K562 (cell line): ENCODE results near the gene LENG8. TPM values are rescaled to one million over a fixed set of nuclear protein-coding genes. Genes with fewer than 3 reads are reported as not detected.

Experiments used
- BMI1 ChIP-seq: fragments of 150-350 bp; IDR thresholded peaks from 2 replicates; pipeline ENCODE4 v1.6.1; 2014; ENCODE audit warnings: low read length
- CAMTA2 ChIP-seq: fragments of 250-450 bp; sonication (Bioruptor Pico); conservative IDR thresholded peaks from 2 replicates; pipeline ENCODE4 v1.5.1; 2022
- CREBBP ChIP-seq: IDR thresholded peaks from one replicate; pipeline ENCODE4 v1.6.1; 2012; ENCODE audit warnings: low read depth, mild to moderate bottlenecking, control low read depth, inconsistent platforms, low read length
- ESRRA ChIP-seq: fragments of 450-650 bp; IDR thresholded peaks from 2 replicates; pipeline ENCODE4 v1.6.1; 2014; ENCODE audit warnings: low read depth, mild to moderate bottlenecking, moderate library complexity, borderline replicate concordance
- ETV1 ChIP-seq: fragments of 450-650 bp; conservative IDR thresholded peaks from 2 replicates; pipeline ENCODE4 v1.6.1; 2016; ENCODE audit warnings: missing genetic modification characterization, control low read depth, low read depth, missing compliant biosample characterization
- EWSR1 ChIP-seq: fragments of 450-650 bp; IDR thresholded peaks from 2 replicates; pipeline ENCODE4 v1.6.1; 2018; ENCODE audit warnings: borderline replicate concordance, mild to moderate bottlenecking, low read depth, moderate library complexity; ENCODE audit not compliant: partially characterized antibody
- KLF1 ChIP-seq: fragments of 450-650 bp; IDR thresholded peaks from 2 replicates; pipeline ENCODE4 v1.6.1; 2016; ENCODE audit warnings: missing genetic modification characterization, missing compliant biosample characterization
- MAFK ChIP-seq: IDR thresholded peaks from 2 replicates; pipeline ENCODE4 v1.6.1; 2011; ENCODE audit warnings: low read length, improper control_type of control experiment
- MIER1 ChIP-seq: fragments of 450-650 bp; IDR thresholded peaks from 2 replicates; pipeline ENCODE4 v1.6.1; 2016; ENCODE audit warnings: antibody characterized with exemption, mild to moderate bottlenecking, low read depth
- PHB ChIP-seq: fragments of 250-450 bp; sonication (Bioruptor Pico); IDR thresholded peaks from 2 replicates; pipeline ENCODE4 v1.5.0; 2021
- PPARD ChIP-seq: fragments of 250-450 bp; sonication (Bioruptor Pico); IDR thresholded peaks from 2 replicates; pipeline ENCODE4 v1.8.0; 2022; ENCODE audit warnings: inconsistent platforms, mild to moderate bottlenecking, moderate library complexity
- RAD21 ChIP-seq, 2 experiments: fragments of 250-450 bp in 1 of 2; fragments of 450-650 bp in 1 of 2; sonication (Bioruptor Pico) in 1 of 2; formaldehyde crosslinking in 1 of 2; IDR thresholded peaks in 1 of 2; conservative IDR thresholded peaks in 1 of 2; 2 replicates each; pipeline versions ENCODE4 v1.4.0 to v1.8.0; 2020 to 2022; ENCODE audit warnings: mild to moderate bottlenecking in 2 of 2, moderate library complexity in 1 of 2
- RHOXF2B ChIP-seq: fragments of 250-450 bp; sonication (Bioruptor Pico); conservative IDR thresholded peaks from 2 replicates; pipeline ENCODE4 v1.5.1; 2021
- ZBTB17 ChIP-seq: fragments of 450-650 bp; formaldehyde crosslinking; IDR thresholded peaks from 2 replicates; pipeline ENCODE4 v1.4.0; 2020; ENCODE audit warnings: mild to moderate bottlenecking
- ZBTB8A ChIP-seq: fragments of 450-650 bp; IDR thresholded peaks from 2 replicates; pipeline ENCODE4 v1.6.1; 2018; ENCODE audit warnings: mild to moderate bottlenecking, moderate library complexity; ENCODE audit not compliant: partially characterized antibody
- ZC3H11A ChIP-seq: IDR thresholded peaks from 2 replicates; pipeline ENCODE4 v1.6.1; 2012; ENCODE audit warnings: low read depth, low read length, improper control_type of control experiment
- ZNF175 ChIP-seq: fragments of 200-800 bp; sonication (Bioruptor generic); IDR thresholded peaks from 2 replicates; pipeline ENCODE4 v1.6.1; 2016; ENCODE audit warnings: low read depth, mild to moderate bottlenecking, missing genetic modification characterization, missing compliant biosample characterization
- ZNF830 ChIP-seq: fragments of 250-450 bp; sonication (Bioruptor Pico); IDR thresholded peaks from 2 replicates; pipeline ENCODE4 v1.5.0; 2021; ENCODE audit warnings: mild to moderate bottlenecking
- polyA plus RNA-seq, 8 experiments: library from polyadenylated mRNA; depleted of rRNA in 4 of 8; stranded (reverse) in 5 of 8; unstranded in 3 of 8; fragments of >200 nt; fragmentation: Nextera tagmentation in 2 of 8; fragmentation: Illumina TruSeq in 1 of 8; extraction: Ambion mirVana in 2 of 8; extraction: Trizol in 1 of 8; gene quantifications; 2 replicates each; pipeline versions ENCODE4 v1.2.1 to v1.2.3, GENCODE V29; 2011 to 2014; ENCODE audit warnings: inconsistent platforms in 1 of 8, missing spikeins in 1 of 8
- total RNA-seq, 7 experiments: library from RNA; depleted of rRNA in 6 of 7; stranded (reverse); fragments of >200 nt in 6 of 7; fragmentation: Illumina TruSeq in 2 of 7; extraction: Trizol in 2 of 7; gene quantifications; 2 replicates each; pipeline versions ENCODE4 v1.2.1 to v1.2.3, GENCODE V29; 2011 to 2021; ENCODE audit warnings: low replicate concordance in 1 of 7
- TF ChIP-seq, protein P1 (sequence below): fragments of 450-650 bp; formaldehyde crosslinking; IDR thresholded peaks from 2 replicates; pipeline ENCODE4 v1.4.0; 2022; ENCODE audit warnings: mild to moderate bottlenecking, moderate library complexity
- TF ChIP-seq, protein P2 (sequence below): fragments of 450-650 bp; formaldehyde crosslinking; IDR thresholded peaks from 2 replicates; pipeline ENCODE4 v1.4.0; 2020; ENCODE audit warnings: mild to moderate bottlenecking, mixed read lengths
- TF ChIP-seq, protein P3 (sequence below): fragments of 450-650 bp; IDR thresholded peaks from 2 replicates; pipeline ENCODE4 v1.6.1; 2016; ENCODE audit warnings: antibody characterized with exemption
- TF ChIP-seq, protein P4 (sequence below): fragments of 250-450 bp; sonication (Bioruptor Pico); IDR thresholded peaks from 2 replicates; pipeline ENCODE4 v1.5.0; 2020; ENCODE audit warnings: mild to moderate bottlenecking
- TF ChIP-seq, protein P5 (sequence below): fragments of 250-450 bp; sonication (Bioruptor Pico); IDR thresholded peaks from 2 replicates; pipeline ENCODE4 v1.4.0; 2020

Gene LENG8
- total and polyA plus RNA-seq, 9 of the 15 experiments (the other 6 are each of a cell fraction or from before 2014, with no cell fraction given), result 0.74 to 146 (median 28.1) TPM

DNA sequence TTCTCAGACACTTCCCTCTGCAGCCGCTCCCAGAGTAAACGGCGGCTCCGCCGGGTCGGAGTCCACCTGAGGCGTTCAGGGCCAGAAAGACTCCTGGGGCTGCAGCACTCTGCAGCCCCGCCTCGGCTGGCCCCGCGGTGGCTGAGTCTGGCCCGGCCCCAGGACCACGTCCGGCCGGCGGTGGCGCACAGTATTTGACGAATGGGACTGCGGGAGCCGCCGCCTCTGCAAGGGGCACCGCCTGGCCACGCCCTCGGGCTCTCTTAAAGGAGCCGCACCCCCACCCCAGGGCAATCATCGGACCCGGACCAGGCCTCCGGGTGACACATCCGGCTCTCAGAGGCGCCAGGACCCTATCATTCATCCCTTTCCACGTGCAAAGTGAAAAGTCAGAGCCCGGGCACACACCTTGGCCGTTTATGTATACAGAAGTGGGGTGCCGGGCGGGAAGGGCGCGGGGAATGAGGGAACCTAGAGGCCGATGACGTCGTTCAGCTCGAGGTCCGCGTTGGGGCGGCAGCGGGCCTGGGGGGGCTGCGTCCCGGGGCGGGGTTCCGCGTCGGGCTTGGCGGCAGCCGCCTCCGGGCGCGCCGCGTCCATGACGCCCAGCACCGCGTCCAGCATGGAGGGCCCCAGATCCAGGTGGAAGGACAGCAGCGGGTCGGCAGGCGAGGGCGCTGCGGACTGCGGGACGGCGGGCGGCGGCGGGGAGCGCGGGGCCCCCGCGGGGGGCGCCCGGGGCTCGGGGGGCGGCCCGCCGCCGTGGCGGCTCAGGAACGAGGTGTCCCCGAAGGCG lies 15.8 kb downstream of the LENG8 start (continued):
- TF ChIP-seq ZBTB8A (no peak), ZC3H11A (no peak), PPARD (CRISPR knock-in tag) (no peak), ZBTB17 (CRISPR knock-in tag) (no peak; the same call in 1 of the 2 replicates), KLF1 (peak; percentile 73), ETV1 (tag) (peak; percentile 54; the same call in 1 of the 2 replicates), ZNF830 (CRISPR knock-in tag) (no peak), RAD21 (CRISPR knock-in tag; conservative IDR thresholded peaks at IDR 0.05 in 1 of 2, IDR thresholded peaks at IDR 0.05 in 1 of 2) (no peak), MIER1 (no peak), MAFK (no peak), CREBBP (no peak), ESRRA (peak; percentile 30; the same call in 1 of the 2 replicates), EWSR1 (no peak), ZNF175 (no peak), PHB (no peak), CAMTA2 (no peak), RHOXF2B (CRISPR knock-in tag) (no peak), BMI1 (no peak)
- TF ChIP-seq, protein P1, sequence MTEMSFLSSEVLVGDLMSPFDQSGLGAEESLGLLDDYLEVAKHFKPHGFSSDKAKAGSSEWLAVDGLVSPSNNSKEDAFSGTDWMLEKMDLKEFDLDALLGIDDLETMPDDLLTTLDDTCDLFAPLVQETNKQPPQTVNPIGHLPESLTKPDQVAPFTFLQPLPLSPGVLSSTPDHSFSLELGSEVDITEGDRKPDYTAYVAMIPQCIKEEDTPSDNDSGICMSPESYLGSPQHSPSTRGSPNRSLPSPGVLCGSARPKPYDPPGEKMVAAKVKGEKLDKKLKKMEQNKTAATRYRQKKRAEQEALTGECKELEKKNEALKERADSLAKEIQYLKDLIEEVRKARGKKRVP, result no peak
- TF ChIP-seq, protein P2, sequence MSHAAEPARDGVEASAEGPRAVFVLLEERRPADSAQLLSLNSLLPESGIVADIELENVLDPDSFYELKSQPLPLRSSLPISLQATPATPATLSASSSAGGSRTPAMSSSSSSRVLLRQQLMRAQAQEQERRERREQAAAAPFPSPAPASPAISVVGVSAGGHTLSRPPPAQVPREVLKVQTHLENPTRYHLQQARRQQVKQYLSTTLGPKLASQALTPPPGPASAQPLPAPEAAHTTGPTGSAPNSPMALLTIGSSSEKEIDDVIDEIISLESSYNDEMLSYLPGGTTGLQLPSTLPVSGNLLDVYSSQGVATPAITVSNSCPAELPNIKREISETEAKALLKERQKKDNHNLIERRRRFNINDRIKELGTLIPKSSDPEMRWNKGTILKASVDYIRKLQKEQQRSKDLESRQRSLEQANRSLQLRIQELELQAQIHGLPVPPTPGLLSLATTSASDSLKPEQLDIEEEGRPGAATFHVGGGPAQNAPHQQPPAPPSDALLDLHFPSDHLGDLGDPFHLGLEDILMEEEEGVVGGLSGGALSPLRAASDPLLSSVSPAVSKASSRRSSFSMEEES (CRISPR knock-in tag), result no peak
- TF ChIP-seq, protein P3, sequence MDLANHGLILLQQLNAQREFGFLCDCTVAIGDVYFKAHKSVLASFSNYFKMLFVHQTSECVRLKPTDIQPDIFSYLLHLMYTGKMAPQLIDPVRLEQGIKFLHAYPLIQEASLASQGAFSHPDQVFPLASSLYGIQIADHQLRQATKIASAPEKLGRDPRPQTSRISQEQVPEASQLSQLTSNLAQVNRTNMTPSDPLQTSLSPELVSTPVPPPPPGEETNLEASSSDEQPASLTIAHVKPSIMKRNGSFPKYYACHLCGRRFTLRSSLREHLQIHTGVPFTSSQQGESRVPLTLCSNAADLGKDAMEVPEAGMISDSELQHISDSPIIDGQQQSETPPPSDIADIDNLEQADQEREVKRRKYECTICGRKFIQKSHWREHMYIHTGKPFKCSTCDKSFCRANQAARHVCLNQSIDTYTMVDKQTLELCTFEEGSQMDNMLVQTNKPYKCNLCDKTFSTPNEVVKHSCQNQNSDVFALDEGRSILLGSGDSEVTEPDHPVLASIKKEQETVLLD, result no peak
- TF ChIP-seq, protein P4, sequence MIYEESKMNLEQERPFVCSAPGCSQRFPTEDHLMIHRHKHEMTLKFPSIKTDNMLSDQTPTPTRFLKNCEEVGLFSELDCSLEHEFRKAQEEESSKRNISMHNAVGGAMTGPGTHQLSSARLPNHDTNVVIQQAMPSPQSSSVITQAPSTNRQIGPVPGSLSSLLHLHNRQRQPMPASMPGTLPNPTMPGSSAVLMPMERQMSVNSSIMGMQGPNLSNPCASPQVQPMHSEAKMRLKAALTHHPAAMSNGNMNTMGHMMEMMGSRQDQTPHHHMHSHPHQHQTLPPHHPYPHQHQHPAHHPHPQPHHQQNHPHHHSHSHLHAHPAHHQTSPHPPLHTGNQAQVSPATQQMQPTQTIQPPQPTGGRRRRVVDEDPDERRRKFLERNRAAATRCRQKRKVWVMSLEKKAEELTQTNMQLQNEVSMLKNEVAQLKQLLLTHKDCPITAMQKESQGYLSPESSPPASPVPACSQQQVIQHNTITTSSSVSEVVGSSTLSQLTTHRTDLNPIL (CRISPR knock-in tag), result no peak
- TF ChIP-seq, protein P5, sequence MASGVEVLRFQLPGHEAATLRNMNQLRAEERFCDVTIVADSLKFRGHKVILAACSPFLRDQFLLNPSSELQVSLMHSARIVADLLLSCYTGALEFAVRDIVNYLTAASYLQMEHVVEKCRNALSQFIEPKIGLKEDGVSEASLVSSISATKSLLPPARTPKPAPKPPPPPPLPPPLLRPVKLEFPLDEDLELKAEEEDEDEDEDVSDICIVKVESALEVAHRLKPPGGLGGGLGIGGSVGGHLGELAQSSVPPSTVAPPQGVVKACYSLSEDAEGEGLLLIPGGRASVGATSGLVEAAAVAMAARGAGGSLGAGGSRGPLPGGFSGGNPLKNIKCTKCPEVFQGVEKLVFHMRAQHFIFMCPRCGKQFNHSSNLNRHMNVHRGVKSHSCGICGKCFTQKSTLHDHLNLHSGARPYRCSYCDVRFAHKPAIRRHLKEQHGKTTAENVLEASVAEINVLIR (CRISPR knock-in tag), result peak; percentile 75
